Measurements from ENCODE around the gene SLC25A29. TPM values are rescaled to one million over a fixed set of nuclear protein-coding genes. Genes with fewer than 3 reads are reported as not detected.

Gene SLC25A29
- polyA plus RNA-seq, 2 of the 4 experiments (the other 2 are of a cell fraction) = 6.3 to 15.1 TPM

GRCh38 chr14:100333827-100334226 lies 27.6 kb upstream of the SLC25A29 start:
- Histone ChIP-seq H3K9me3 (no peaks in the 10 kb centered on the region), H3K4me3 (no peak overlapping the region), H3K4me2 (no peak overlapping the region), H3K27ac (no peak overlapping the region), H3K4me1 (no peaks in the 10 kb centered on the region)
- POLR2A ChIA-PET = interaction anchor here (1.0 kb wide), 1 partner anchor 22 kb away, joined by 3 read pairs; no protein-coding TSS in a partner anchor
- CTCF ChIA-PET = interaction anchor here (1.0 kb wide), 1 partner anchor 51 kb away, joined by 3 read pairs; no protein-coding TSS in a partner anchor
- no peak for FAIRE-seq
- ATAC-seq = no peak
- WGBS (ENCODE audit: missing lambda C conversion rate) = 69% methylated on average over 6 of the region's 7 CpGs
- no peak for DNase-seq (ENCODE audit: low read depth in 1 of 2, low spot score in 1 of 2)
- TF ChIP-seq EHF (CRISPR knock-in tag; IDR thresholded peaks at IDR 0.05) (no peak), POLR2A (IDR thresholded peaks at IDR 0.05; ENCODE audit: low read length) (no peak), CBX8 (IDR thresholded peaks at IDR 0.05) (no peak), RAD21 (conservative IDR thresholded peaks at IDR 0.05 in 1 of 2, IDR thresholded peaks at IDR 0.05 in 1 of 2) (no peak), KDM5A (IDR thresholded peaks at IDR 0.05) (no peak), MAZ (IDR thresholded peaks at IDR 0.05; ENCODE audit: borderline replicate concordance, low read depth, low read length) (no peak), HOXB13 (CRISPR knock-in tag; IDR thresholded peaks at IDR 0.05; ENCODE audit: low read depth) (no peak), MYC (IDR thresholded peaks at IDR 0.05; ENCODE audit: borderline replicate concordance, low read length) (no peak), JUN (IDR thresholded peaks at IDR 0.05) (no peak), HOXA7 (CRISPR knock-in tag; IDR thresholded peaks at IDR 0.05) (no peak), CTCF (IDR thresholded peaks at IDR 0.05) (no peak)
- TF ChIP-seq, protein P1, sequence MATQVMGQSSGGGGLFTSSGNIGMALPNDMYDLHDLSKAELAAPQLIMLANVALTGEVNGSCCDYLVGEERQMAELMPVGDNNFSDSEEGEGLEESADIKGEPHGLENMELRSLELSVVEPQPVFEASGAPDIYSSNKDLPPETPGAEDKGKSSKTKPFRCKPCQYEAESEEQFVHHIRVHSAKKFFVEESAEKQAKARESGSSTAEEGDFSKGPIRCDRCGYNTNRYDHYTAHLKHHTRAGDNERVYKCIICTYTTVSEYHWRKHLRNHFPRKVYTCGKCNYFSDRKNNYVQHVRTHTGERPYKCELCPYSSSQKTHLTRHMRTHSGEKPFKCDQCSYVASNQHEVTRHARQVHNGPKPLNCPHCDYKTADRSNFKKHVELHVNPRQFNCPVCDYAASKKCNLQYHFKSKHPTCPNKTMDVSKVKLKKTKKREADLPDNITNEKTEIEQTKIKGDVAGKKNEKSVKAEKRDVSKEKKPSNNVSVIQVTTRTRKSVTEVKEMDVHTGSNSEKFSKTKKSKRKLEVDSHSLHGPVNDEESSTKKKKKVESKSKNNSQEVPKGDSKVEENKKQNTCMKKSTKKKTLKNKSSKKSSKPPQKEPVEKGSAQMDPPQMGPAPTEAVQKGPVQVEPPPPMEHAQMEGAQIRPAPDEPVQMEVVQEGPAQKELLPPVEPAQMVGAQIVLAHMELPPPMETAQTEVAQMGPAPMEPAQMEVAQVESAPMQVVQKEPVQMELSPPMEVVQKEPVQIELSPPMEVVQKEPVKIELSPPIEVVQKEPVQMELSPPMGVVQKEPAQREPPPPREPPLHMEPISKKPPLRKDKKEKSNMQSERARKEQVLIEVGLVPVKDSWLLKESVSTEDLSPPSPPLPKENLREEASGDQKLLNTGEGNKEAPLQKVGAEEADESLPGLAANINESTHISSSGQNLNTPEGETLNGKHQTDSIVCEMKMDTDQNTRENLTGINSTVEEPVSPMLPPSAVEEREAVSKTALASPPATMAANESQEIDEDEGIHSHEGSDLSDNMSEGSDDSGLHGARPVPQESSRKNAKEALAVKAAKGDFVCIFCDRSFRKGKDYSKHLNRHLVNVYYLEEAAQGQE (IDR thresholded peaks at IDR 0.05) = no peak

DNA sequence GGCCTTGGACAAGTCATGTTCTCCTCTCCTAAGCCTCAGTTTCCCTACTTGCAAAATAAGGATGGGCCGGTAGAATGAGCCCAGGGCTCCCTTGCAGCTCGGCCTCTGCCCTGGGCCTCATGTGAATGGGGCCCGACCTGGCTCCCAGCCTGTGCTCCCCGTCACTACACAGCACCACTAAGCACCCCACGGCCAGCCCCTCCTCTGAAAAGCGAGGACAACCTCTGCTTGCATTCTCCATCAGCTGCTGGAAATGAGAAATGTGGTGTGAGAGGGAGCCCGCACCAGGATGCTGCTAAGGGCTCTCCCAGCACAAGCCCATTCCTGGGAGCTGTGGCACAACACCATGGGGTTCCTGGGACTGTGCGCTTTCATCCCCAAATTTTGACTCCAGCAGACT lies 27.1 kb upstream of the SLC25A29 start:
- WGBS (ENCODE audit: missing lambda C conversion rate) = 87% methylated on average over 8 of the region's 8 CpGs
- ATAC-seq = no peak
- POLR2A ChIA-PET = interaction anchor here (1.0 kb wide), 1 partner anchor 23 kb away, joined by 3 read pairs; no protein-coding TSS in a partner anchor
- Histone ChIP-seq H3K4me1 (no peaks in the 10 kb centered on the region), H3K4me3 (no peak overlapping the region), H3K27ac (no peak overlapping the region), H3K4me2 (no peak overlapping the region), H3K9me3 (no peaks in the 10 kb centered on the region)
- CTCF ChIA-PET = no interaction called here
- TF ChIP-seq EHF (CRISPR knock-in tag; IDR thresholded peaks at IDR 0.05) = no peak
- no peak for TF ChIP-seq CBX8 (IDR thresholded peaks at IDR 0.05)
- TF ChIP-seq, protein P2, sequence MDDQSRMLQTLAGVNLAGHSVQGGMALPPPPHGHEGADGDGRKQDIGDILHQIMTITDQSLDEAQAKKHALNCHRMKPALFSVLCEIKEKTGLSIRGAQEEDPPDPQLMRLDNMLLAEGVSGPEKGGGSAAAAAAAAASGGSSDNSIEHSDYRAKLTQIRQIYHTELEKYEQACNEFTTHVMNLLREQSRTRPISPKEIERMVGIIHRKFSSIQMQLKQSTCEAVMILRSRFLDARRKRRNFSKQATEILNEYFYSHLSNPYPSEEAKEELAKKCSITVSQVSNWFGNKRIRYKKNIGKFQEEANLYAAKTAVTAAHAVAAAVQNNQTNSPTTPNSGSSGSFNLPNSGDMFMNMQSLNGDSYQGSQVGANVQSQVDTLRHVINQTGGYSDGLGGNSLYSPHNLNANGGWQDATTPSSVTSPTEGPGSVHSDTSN (IDR thresholded peaks at IDR 0.05) = no peak
- TF ChIP-seq EP300 (IDR thresholded peaks at IDR 0.05) = no peak
- no peak for TF ChIP-seq JUN (IDR thresholded peaks at IDR 0.05)
- TF ChIP-seq MYC (IDR thresholded peaks at IDR 0.05; ENCODE audit: borderline replicate concordance, low read length) = no peak
- no peak for TF ChIP-seq MAX (IDR thresholded peaks at IDR 0.05)
- TF ChIP-seq HDAC2 (IDR thresholded peaks at IDR 0.05) = no peak
- TF ChIP-seq SREBF2 (IDR thresholded peaks at IDR 0.05) = no peak
- FAIRE-seq = no peak
- no peak for DNase-seq (ENCODE audit: low read depth in 1 of 2, low spot score in 1 of 2)

DNA sequence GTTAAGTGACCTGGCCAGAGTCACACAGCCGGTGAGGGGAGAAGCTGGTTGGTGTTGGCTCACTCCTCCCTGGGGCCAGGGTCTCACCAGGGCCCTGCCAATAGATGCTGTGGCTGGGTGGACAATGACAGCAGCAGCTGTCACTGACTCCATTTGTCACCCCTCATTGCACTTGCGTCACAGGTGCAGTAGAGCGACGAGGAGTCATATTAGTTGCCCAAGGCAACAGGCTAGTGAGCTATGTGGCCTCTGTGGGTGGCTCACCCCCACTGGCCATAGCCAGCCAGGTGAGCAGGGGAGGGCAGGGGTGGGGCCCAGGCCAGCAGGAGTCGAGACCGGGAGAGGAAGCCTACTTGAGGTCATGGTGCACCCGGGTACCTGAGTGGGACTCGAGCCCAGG lies 26.6 kb upstream of the SLC25A29 start:
- Histone ChIP-seq H3K4me3 (no peak overlapping the region), H3K9me3 (no peaks in the 10 kb centered on the region), H3K4me1 (no peaks in the 10 kb centered on the region), H3K4me2 (no peak overlapping the region), H3K27ac (no peak overlapping the region)
- ChIA-PET POLR2A (no interaction called here), CTCF (no interaction called here)
- ATAC-seq = no peak
- TF ChIP-seq BCL3 (IDR thresholded peaks at IDR 0.05) = no peak
- TF ChIP-seq EP300 (IDR thresholded peaks at IDR 0.05) = no peak
- TF ChIP-seq HOXB5 (CRISPR knock-in tag; IDR thresholded peaks at IDR 0.05) = no peak
- TF ChIP-seq, protein P2 (IDR thresholded peaks at IDR 0.05) = no peak
- no peak for TF ChIP-seq EHMT2 (IDR thresholded peaks at IDR 0.05; ENCODE audit: low read depth)
- no peak for TF ChIP-seq RCOR1 (IDR thresholded peaks at IDR 0.05; ENCODE audit: low read depth, low read length)
- no peak for TF ChIP-seq SREBF2 (IDR thresholded peaks at IDR 0.05)
- no peak for TF ChIP-seq FOXS1 (CRISPR knock-in tag; IDR thresholded peaks at IDR 0.05)
- FAIRE-seq = no peak
- WGBS (ENCODE audit: missing lambda C conversion rate) = 91% methylated on average over 8 of the region's 8 CpGs
- no peak for DNase-seq (ENCODE audit: low read depth in 1 of 2, low spot score in 1 of 2)

Data from A549 (cell line).